ENCODE measurements around the gene GABBR2. TPM values are rescaled to one million over a fixed set of nuclear protein-coding genes. Genes with fewer than 3 reads are reported as not detected.

GABBR2 gene
- total and polyA plus RNA-seq, 8 donors, result 0.41 to 2.3 (median 0.79) TPM

DNA sequence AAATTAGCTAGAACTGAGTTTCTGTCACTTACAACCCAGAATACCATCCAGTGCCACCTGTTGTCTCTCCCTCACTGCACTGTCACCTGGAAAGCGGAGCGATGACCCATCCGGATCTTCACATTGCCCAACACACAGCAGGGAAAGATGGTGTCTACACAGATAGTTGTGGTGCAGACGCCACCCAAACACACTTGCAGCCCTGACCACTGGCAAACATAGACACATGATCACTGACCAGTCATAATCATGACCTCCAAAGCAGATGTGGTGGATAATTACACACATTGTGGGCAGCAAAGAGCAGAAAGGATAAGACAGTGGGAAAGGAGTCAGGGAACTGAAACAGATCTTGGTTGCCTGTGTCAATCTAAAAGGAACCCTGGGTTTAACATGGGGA lies 64.7 kb downstream of the GABBR2 start:
- Histone ChIP-seq H3K9me3 (no peaks in the 10 kb centered on the region), H3K27me3 (peaks cover 0 to 16% of the 10 kb centered on the region in 2 donors), H3K4me3 (no peak overlapping the region), H3K27ac (no peak overlapping the region), H3K4me1 (no peaks in the 10 kb centered on the region), H3K36me3 (no peaks in the 10 kb centered on the region)
- ATAC-seq, result no peak
- intact Hi-C loops (cut with DNase I), result no loop called here
- no peak for DNase-seq
- TF ChIP-seq, protein P1, sequence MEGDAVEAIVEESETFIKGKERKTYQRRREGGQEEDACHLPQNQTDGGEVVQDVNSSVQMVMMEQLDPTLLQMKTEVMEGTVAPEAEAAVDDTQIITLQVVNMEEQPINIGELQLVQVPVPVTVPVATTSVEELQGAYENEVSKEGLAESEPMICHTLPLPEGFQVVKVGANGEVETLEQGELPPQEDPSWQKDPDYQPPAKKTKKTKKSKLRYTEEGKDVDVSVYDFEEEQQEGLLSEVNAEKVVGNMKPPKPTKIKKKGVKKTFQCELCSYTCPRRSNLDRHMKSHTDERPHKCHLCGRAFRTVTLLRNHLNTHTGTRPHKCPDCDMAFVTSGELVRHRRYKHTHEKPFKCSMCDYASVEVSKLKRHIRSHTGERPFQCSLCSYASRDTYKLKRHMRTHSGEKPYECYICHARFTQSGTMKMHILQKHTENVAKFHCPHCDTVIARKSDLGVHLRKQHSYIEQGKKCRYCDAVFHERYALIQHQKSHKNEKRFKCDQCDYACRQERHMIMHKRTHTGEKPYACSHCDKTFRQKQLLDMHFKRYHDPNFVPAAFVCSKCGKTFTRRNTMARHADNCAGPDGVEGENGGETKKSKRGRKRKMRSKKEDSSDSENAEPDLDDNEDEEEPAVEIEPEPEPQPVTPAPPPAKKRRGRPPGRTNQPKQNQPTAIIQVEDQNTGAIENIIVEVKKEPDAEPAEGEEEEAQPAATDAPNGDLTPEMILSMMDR (IDR thresholded peaks at IDR 0.05), result no peak

DNA sequence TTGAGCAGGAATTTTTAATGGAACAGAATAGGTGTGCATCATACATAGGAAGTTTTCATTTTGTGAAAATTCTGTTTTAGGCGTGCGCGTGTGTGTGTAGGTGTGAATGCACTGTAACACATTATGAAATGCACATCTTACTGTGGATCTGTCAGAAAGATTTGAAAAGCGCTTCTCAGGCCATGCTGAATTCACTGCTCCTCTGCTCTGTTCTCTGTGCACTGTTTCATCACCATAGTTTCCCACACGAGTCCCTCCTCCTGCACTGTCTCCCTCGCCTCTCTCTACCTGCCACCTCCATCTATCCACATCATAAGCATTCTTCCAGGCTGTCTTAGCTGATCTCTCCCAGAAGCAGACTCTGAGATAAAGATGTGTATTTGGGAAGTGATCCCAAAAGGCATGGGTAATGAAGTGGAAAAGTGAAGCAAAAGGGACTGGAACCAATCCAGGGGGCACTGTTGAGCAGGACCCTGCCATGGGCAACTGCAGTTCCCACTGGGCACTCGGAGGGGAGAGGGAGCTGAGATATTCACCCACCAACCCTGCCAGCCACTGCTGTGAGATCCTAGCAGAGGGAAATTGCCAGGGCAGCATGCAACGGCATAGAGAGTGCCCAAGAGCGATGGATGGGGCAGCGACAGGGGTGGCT lies 65.9 kb downstream of the GABBR2 start:
- Histone ChIP-seq H3K36me3 (no peaks in the 10 kb centered on the region), H3K4me1 (no peaks in the 10 kb centered on the region), H3K27me3 (peaks cover 0 to 16% of the 10 kb centered on the region in 2 donors), H3K4me3 (no peak overlapping the region), H3K9me3 (no peaks in the 10 kb centered on the region), H3K27ac (no peak overlapping the region)
- intact Hi-C loops (cut with DNase I), result no loop called here
- TF ChIP-seq, protein P1 (IDR thresholded peaks at IDR 0.05), result no peak
- DNase-seq, result no peak
- no peak for ATAC-seq

DNA sequence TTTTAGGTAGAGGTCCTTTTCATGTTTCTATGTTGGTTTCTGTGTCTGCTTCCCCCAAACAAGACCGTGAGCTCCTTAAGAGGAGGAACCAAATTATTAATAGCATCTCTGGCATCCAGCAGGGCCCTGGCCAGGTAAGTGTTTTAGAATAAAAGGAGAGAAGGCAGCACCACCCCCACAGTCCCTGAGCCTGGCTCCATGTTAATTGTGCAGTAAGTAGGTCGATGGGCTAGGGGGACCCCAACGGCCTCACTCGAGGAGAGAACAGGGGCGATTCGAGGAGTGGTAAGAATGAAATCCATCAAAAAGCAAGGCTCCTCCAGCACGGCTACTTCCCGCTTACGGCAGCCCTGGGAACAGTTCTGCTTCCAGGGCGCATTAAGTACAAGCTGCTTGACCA lies 67.0 kb downstream of the GABBR2 start:
- ATAC-seq, result no peak

DNA sequence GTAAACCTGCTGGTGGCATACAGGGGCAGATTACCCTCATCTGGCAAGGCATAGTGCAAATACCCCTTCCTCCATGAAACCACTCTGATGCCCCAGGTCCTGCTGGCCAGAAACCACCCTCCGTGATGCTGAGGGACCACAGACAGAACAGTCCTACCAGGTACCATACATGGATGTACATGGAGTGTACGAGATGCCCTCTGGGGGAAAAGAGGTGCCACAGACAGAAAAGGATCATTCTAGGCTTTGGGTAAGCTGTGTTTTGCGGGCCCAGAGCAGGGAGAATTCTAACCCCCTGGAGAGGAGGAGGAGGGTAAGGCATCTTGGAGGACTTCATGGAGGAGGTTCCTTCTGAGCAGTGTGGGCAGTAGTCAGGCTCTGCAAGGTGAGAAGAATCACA lies 68.3 kb downstream of the GABBR2 start:
- TF ChIP-seq, protein P1 (IDR thresholded peaks at IDR 0.05), result no peak
- intact Hi-C loops (cut with DNase I), result no loop called here
- no peaks in the 10 kb centered on the region for H3K36me3 ChIP-seq
- no peak overlapping the region for H3K4me3 ChIP-seq
- ATAC-seq (no peak), DNase-seq (no peak)
- peaks cover 0 to 16% of the 10 kb centered on the region in 2 donors for H3K27me3 ChIP-seq
- H3K9me3 ChIP-seq, result no peaks in the 10 kb centered on the region
- no peak overlapping the region for H3K27ac ChIP-seq
- no peaks in the 10 kb centered on the region for H3K4me1 ChIP-seq

More for the DNA sequence above, 67.0 kb downstream of the GABBR2 start:
- no peak for DNase-seq
- Histone ChIP-seq H3K27me3 (peaks cover 0 to 16% of the 10 kb centered on the region in 2 donors), H3K4me3 (no peak overlapping the region), H3K9me3 (no peaks in the 10 kb centered on the region), H3K36me3 (no peaks in the 10 kb centered on the region), H3K27ac (no peak overlapping the region), H3K4me1 (no peaks in the 10 kb centered on the region)
- intact Hi-C loops (cut with DNase I), result no loop called here
- TF ChIP-seq, protein P1 (IDR thresholded peaks at IDR 0.05), result no peak

DNA sequence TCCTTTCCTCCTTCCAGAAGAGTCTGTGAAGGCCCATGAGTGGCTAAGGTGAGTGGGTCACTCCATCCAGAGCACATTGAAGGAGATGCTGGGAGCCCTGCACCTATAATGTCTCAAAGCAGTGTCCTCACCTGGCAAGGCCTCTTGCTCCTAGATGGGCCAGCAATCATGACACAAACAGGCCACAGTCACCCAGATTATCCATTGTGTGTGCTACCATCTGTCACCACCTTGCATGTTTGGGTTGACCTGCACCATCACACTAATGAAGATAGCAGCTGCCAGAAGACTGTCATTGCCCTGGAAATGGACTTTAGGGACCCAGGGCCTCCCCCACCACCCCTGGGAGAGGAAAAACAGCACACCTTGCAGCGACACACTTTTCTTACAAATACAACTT lies 69.6 kb downstream of the GABBR2 start:
- no peak overlapping the region for H3K4me3 ChIP-seq
- intact Hi-C loops (cut with DNase I), result no loop called here
- TF ChIP-seq, protein P1 (IDR thresholded peaks at IDR 0.05), result no peak
- peaks cover 0 to 16% of the 10 kb centered on the region in 2 donors for H3K27me3 ChIP-seq
- no peaks in the 10 kb centered on the region for H3K4me1 ChIP-seq
- ATAC-seq, result no peak
- H3K9me3 ChIP-seq, result no peaks in the 10 kb centered on the region
- no peaks in the 10 kb centered on the region for H3K36me3 ChIP-seq
- no peak overlapping the region for H3K27ac ChIP-seq
- DNase-seq, result no peak

All from left lung (tissue), 10 donors.